HepG2 (cell line): ENCODE results near the gene FOXP3. TPM values are rescaled to one million over a fixed set of nuclear protein-coding genes. Genes with fewer than 3 reads are reported as not detected.

Experiments
- ATAC-seq: fragments of 200-7000 bp; cut with Tn5 transposase; 3 replicates; pipeline ENCODE4 v1.9.1; 2020; ENCODE audit warnings: mild to moderate bottlenecking, moderate library complexity
- BruUV-seq: library from RNA; stranded (reverse); fragments of 400-500 nt; replicated peaks from 2 replicates; lab custom pipeline; 2021; lab: Mats Ljungman, UMichigan
- CTCF ChIA-PET: fragments of 300-600 bp; formaldehyde crosslinking; extraction: SDS; loops from one replicate; lab custom pipeline; 2021; ENCODE audit warnings: low total read pairs, inconsistent platforms, low intra/inter-chr PET ratio; lab: Yijun Ruan, JAX
- POLR2A ChIA-PET: fragments of 350-600 bp; sonication (Branson Sonifier 250); formaldehyde crosslinking; loops from one replicate; lab custom pipeline; 2020; ENCODE audit warnings: antibody characterized with exemption, inconsistent platforms; lab: Yijun Ruan, JAX
- DNase-seq: peaks from one replicate; pipeline ENCODE4 v3.0.0-alpha.2; 2015; ENCODE audit warnings: low spot score
- FAIRE-seq: peaks from 3 replicates; lab custom pipeline; 2011; peaks lifted over from hg19 to GRCh38; lab: Jason Lieb, UNC
- H2AFZ ChIP-seq: one replicate; pipeline ENCODE4 v1.6.1; 2011; ENCODE audit warnings: low read length, inconsistent platforms
- H3K27ac ChIP-seq: fragments of 300-600 bp; 3 replicates; pipeline ENCODE4 v1.8.0; 2011; ENCODE audit warnings: mixed run types, mild to moderate bottlenecking, mixed read lengths, low read length, inconsistent platforms; ENCODE audit not compliant: insufficient read depth; ENCODE audit errors: extremely low read length
- H3K27me3 ChIP-seq, 2 experiments: fragments of 200-600 bp in 1 of 2; 2 replicates in 1 of 2; 3 replicates in 1 of 2; pipeline versions ENCODE4 v1.6.0 to v1.8.0; 2011; ENCODE audit warnings: low read length in 2 of 2, mild to moderate bottlenecking in 2 of 2, moderate library complexity in 2 of 2, inconsistent platforms in 1 of 2; ENCODE audit not compliant: insufficient read depth in 2 of 2, control insufficient read depth in 1 of 2
- H3K36me3 ChIP-seq, 2 experiments: fragments of 200-600 bp in 1 of 2; replicated peaks in 1 of 2; 2 replicates in 1 of 2; 3 replicates in 1 of 2; pipeline versions ENCODE4 v1.5.1 to v1.8.0; 2011; ENCODE audit warnings: low read length in 2 of 2, inconsistent platforms in 1 of 2; ENCODE audit not compliant: insufficient read depth in 2 of 2, control insufficient read depth in 1 of 2
- H3K4me1 ChIP-seq: 2 replicates; pipeline ENCODE4 v1.5.1; 2012; ENCODE audit warnings: low read length, inconsistent platforms; ENCODE audit not compliant: insufficient read depth
- H3K4me2 ChIP-seq: 2 replicates; pipeline ENCODE4 v1.6.0; 2011; ENCODE audit warnings: low read depth, low read length, inconsistent platforms
- H3K4me3 ChIP-seq, 3 experiments: fragments of 200-600 bp in 1 of 3; sonication (generic), shearing (Covaris generic) in 1 of 3; replicated peaks in 1 of 3; 2 replicates each; pipeline ENCODE4 v1.5.1; 2011 to 2016; ENCODE audit warnings: low read length in 3 of 3, inconsistent platforms in 2 of 3, low read depth in 2 of 3, mild to moderate bottlenecking in 2 of 3, control low read depth in 1 of 3, mixed read lengths in 1 of 3; ENCODE audit not compliant: insufficient read depth in 1 of 3
- H3K79me2 ChIP-seq: one replicate; pipeline ENCODE4 v1.6.1; 2011; ENCODE audit warnings: low read length, inconsistent platforms; ENCODE audit not compliant: insufficient read depth
- H3K9ac ChIP-seq: 2 replicates; pipeline ENCODE4 v1.6.0; 2011; ENCODE audit warnings: mild to moderate bottlenecking, low read depth, low read length, inconsistent platforms; ENCODE audit not compliant: insufficient read depth
- H3K9me3 ChIP-seq: 2 replicates; pipeline ENCODE4 v1.5.1; 2012; ENCODE audit warnings: mild to moderate bottlenecking, low read length
- H4K20me1 ChIP-seq: 2 replicates; pipeline ENCODE4 v1.6.0; 2011; ENCODE audit warnings: inconsistent platforms, mild to moderate bottlenecking, low read length, moderate library complexity; ENCODE audit not compliant: insufficient read depth
- ATF7 ChIP-seq, 2 experiments: fragments of 450-650 bp in 1 of 2; sonication (generic) in 1 of 2; formaldehyde crosslinking in 1 of 2; IDR thresholded peaks; 2 replicates each; pipeline versions ENCODE4 v1.4.0 to v1.6.1; 2016 to 2020; ENCODE audit warnings: antibody characterized with exemption in 1 of 2, mild to moderate bottlenecking in 1 of 2, missing genetic modification reagents in 1 of 2
- HMG20A ChIP-seq: IDR thresholded peaks from 2 replicates; pipeline ENCODE4 v1.6.1; 2016; ENCODE audit warnings: borderline replicate concordance
- TRIM24 ChIP-seq: sonication (generic); formaldehyde crosslinking; IDR thresholded peaks from 2 replicates; pipeline ENCODE4 v1.8.0; 2022; ENCODE audit warnings: mild to moderate bottlenecking, missing genetic modification reagents
- ZNF598 ChIP-seq: sonication (generic); formaldehyde crosslinking; IDR thresholded peaks from 2 replicates; pipeline ENCODE4 v1.5.1; 2020; ENCODE audit warnings: mild to moderate bottlenecking, missing genetic modification reagents, borderline replicate concordance
- ZNF768 ChIP-seq: sonication (generic); formaldehyde crosslinking; IDR thresholded peaks from 2 replicates; pipeline ENCODE4 v1.4.0; 2020; ENCODE audit warnings: missing genetic modification reagents
- WGBS: methylation state at CpG from one replicate; pipeline ENCODE4 v1.1.6; 2017; ENCODE audit warnings: low lambda C conversion rate; 5-methylcytosine and 5-hydroxymethylcytosine counted together
- in situ Hi-C: cut with HindIII; loops from 2 replicates; pipeline ENCODE4 v1.10.0; 2017; ENCODE audit warnings: low pct_unique_long_range_greater_than_20kb; ENCODE audit not compliant: extremely low pct_ligation_motif_present
- intact Hi-C: fragments of 100-400 bp; cut with micrococcal nuclease; formaldehyde crosslinking; loops from one replicate; pipeline ENCODE4 v1.10.0; 2022; ENCODE audit not compliant: unreplicated experiment
- polyA plus RNA-seq, 8 experiments: library from polyadenylated mRNA; depleted of rRNA in 3 of 8; stranded (reverse) in 7 of 8; unstranded in 1 of 8; fragments of >200 nt; fragmentation: Illumina TruSeq in 4 of 8; extraction: Trizol in 4 of 8; gene quantifications; 2 replicates each; pipeline versions ENCODE4 v1.2.1 to v1.2.3, GENCODE V29; 2011 to 2016; ENCODE audit warnings: low read depth in 4 of 8, missing spikeins in 1 of 8, mixed read lengths in 1 of 8; ENCODE audit not compliant: insufficient read depth in 1 of 8
- total RNA-seq, 5 experiments: library from RNA; depleted of rRNA; stranded (reverse); fragments of >200 nt; fragmentation: Illumina TruSeq; extraction: Trizol; gene quantifications; 2 replicates each; pipeline ENCODE4 v1.2.3, GENCODE V29; 2016; ENCODE audit warnings: low read depth in 1 of 5

The FOXP3 gene
- total and polyA plus RNA-seq, 2 of the 13 experiments (the other 11 are each of a cell fraction or from before 2014, with no cell fraction given): 0.04 TPM; not detected in 1

- WGBS: 89% methylated on average over 1 of the region's 1 CpG
- Histone ChIP-seq H3K27me3 (no peaks in the 10 kb centered on the region), H3K4me2 (no peak overlapping the region), H4K20me1 (no peaks in the 10 kb centered on the region), H3K27ac (no peak overlapping the region), H3K4me1 (peaks cover 24% of the 10 kb centered on the region), H3K9me3 (no peaks in the 10 kb centered on the region), H2AFZ (no peak overlapping the region), H3K9ac (no peak overlapping the region), H3K36me3 (no peaks in the 10 kb centered on the region), H3K4me3 (no peak overlapping the region), H3K79me2 (peaks cover 5% of the 10 kb centered on the region)
- POLR2A ChIA-PET: no interaction called here
- no peak for DNase-seq
- intact Hi-C loops (no loop called here), in situ Hi-C loops (no loop called here)
- CTCF ChIA-PET: no interaction called here
- BruUV-seq: no TSS peak
- TF ChIP-seq ZNF598 (no peak), ZNF768 (CRISPR knock-in tag) (peak; percentile 25; the same call in 1 of the 2 replicates), TRIM24 (CRISPR knock-in tag) (no peak)
- ATAC-seq: no peak
- FAIRE-seq: no peak
These were observed 11.7 kb upstream of the FOXP3 start for GRCh38 chrX:49276207-49276606.

GRCh38 chrX:49273181-49273727, 8.7 kb upstream of the FOXP3 start:
- H2AFZ ChIP-seq: no peak overlapping the region
- H3K9me3 ChIP-seq: no peaks in the 10 kb centered on the region
- FAIRE-seq (no peak), ATAC-seq (no peak)
- no peak overlapping the region for H3K9ac ChIP-seq
- POLR2A ChIA-PET: interaction anchor here (0.6 to 1.2 kb wide), 2 partner anchors 50 to 82 kb away, joined by 3 read pairs; no protein-coding TSS in a partner anchor
- H3K4me2 ChIP-seq: no peak overlapping the region
- no peaks in the 10 kb centered on the region for H4K20me1 ChIP-seq
- H3K4me1 ChIP-seq: peaks cover 38% of the 10 kb centered on the region
- no peak for TF ChIP-seq ATF7 (IDR thresholded peaks at IDR 0.05)
- TF ChIP-seq ATF7 (CRISPR knock-in tag; IDR thresholded peaks at IDR 0.05): no peak
- TF ChIP-seq HMG20A (CRISPR knock-in tag): no peak
- TF ChIP-seq, all 625 proteins: peak for 0
- Histone ChIP-seq H3K27me3 (no peaks in the 10 kb centered on the region; a peak in 1 of 5 replicates), H3K27ac (no peak overlapping the region), H3K36me3 (no peaks in the 10 kb centered on the region), H3K79me2 (peaks cover 12% of the 10 kb centered on the region), H3K4me3 (no peak overlapping the region)
- 95% methylated on average over 7 of the region's 8 CpGs for WGBS
- in situ Hi-C loops: no loop called here
- DNase-seq: no peak
- no TSS peak for BruUV-seq
- CTCF ChIA-PET: no interaction called here
- intact Hi-C loops: no loop called here
